ENCODE data around the gene PTGES3.

DNA sequence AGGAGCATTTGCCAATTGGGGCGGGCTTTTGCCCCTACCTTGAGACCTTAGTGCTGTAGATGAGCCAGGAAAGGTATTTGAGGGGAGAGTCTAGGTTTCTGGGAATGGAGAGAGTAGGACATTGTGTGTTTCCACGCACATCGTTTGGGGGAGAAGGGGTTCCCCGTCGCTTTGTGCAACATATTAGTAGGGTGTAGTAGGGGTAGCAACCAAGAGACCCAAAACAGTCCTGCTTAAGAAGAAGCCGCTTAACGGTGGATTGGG is 694 bp upstream of the PTGES3 start:
- TF ChIP-seq RARB (CRISPR knock-in tag; IDR thresholded peaks at IDR 0.05) (no peak), ZFP3 (CRISPR knock-in tag; IDR thresholded peaks at IDR 0.05) (no peak), TOX (CRISPR knock-in tag; IDR thresholded peaks at IDR 0.05; ENCODE audit: borderline replicate concordance) (no peak), ESRRG (CRISPR knock-in tag; IDR thresholded peaks at IDR 0.05) (no peak), SNAI2 (CRISPR knock-in tag; IDR thresholded peaks at IDR 0.05) (no peak), ZNF70 (CRISPR knock-in tag; IDR thresholded peaks at IDR 0.05) (no peak), ISL1 (CRISPR knock-in tag; IDR thresholded peaks at IDR 0.05) (no peak)
- TF ChIP-seq, protein P1, sequence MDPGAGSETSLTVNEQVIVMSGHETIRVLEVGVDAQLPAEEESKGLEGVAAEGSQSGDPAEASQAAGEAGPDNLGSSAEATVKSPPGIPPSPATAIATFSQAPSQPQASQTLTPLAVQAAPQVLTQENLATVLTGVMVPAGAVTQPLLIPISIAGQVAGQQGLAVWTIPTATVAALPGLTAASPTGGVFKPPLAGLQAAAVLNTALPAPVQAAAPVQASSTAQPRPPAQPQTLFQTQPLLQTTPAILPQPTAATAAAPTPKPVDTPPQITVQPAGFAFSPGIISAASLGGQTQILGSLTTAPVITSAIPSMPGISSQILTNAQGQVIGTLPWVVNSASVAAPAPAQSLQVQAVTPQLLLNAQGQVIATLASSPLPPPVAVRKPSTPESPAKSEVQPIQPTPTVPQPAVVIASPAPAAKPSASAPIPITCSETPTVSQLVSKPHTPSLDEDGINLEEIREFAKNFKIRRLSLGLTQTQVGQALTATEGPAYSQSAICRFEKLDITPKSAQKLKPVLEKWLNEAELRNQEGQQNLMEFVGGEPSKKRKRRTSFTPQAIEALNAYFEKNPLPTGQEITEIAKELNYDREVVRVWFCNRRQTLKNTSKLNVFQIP (CRISPR knock-in tag; IDR thresholded peaks at IDR 0.05; ENCODE audit: borderline replicate concordance, low read depth): no peak
- TF ChIP-seq, protein P2, sequence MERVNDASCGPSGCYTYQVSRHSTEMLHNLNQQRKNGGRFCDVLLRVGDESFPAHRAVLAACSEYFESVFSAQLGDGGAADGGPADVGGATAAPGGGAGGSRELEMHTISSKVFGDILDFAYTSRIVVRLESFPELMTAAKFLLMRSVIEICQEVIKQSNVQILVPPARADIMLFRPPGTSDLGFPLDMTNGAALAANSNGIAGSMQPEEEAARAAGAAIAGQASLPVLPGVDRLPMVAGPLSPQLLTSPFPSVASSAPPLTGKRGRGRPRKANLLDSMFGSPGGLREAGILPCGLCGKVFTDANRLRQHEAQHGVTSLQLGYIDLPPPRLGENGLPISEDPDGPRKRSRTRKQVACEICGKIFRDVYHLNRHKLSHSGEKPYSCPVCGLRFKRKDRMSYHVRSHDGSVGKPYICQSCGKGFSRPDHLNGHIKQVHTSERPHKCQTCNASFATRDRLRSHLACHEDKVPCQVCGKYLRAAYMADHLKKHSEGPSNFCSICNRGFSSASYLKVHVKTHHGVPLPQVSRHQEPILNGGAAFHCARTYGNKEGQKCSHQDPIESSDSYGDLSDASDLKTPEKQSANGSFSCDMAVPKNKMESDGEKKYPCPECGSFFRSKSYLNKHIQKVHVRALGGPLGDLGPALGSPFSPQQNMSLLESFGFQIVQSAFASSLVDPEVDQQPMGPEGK (CRISPR knock-in tag; IDR thresholded peaks at IDR 0.05; ENCODE audit: borderline replicate concordance): no peak
